Karpas-422 (cell line): Measurements from ENCODE around the gene CHST1. TPM values are rescaled to one million over a fixed set of nuclear protein-coding genes. Genes with fewer than 3 reads are reported as not detected.

Source experiments
- DNase-seq: peaks from one replicate; pipeline ENCODE4 v3.0.0-alpha.2; 2015
- H2AFZ ChIP-seq: fragments of 200-600 bp; sonication (generic); 2 replicates; pipeline ENCODE4 v1.6.1; 2014; ENCODE audit warnings: antibody characterized with exemption, low read length, mixed read lengths
- H3K27ac ChIP-seq: fragments of 200-600 bp; sonication (generic); 2 replicates; pipeline ENCODE4 v1.5.1; 2014; ENCODE audit warnings: mild to moderate bottlenecking, low read length, moderate library complexity
- H3K27me3 ChIP-seq: fragments of 200-600 bp; sonication (generic); 2 replicates; pipeline ENCODE4 v1.6.1; 2014; ENCODE audit warnings: low read length, mixed read lengths
- H3K36me3 ChIP-seq: fragments of 200-600 bp; sonication (generic); 2 replicates; pipeline ENCODE4 v1.6.1; 2014; ENCODE audit warnings: low read length, mixed read lengths; ENCODE audit not compliant: insufficient read depth
- H3K4me1 ChIP-seq: fragments of 200-600 bp; sonication (generic); 2 replicates; pipeline ENCODE4 v1.6.1; 2014; ENCODE audit warnings: mild to moderate bottlenecking, low read length, mixed read lengths
- H3K4me2 ChIP-seq: fragments of 200-600 bp; sonication (generic); 2 replicates; pipeline ENCODE4 v1.6.1; 2014; ENCODE audit warnings: low read length, low read depth, mild to moderate bottlenecking; ENCODE audit not compliant: poor library complexity, severe bottlenecking
- H3K4me3 ChIP-seq: fragments of 200-600 bp; sonication (generic); 2 replicates; pipeline ENCODE4 v1.5.1; 2014; ENCODE audit warnings: mild to moderate bottlenecking, antibody characterized with exemption, low read length, mixed read lengths
- H3K79me2 ChIP-seq: fragments of 200-600 bp; sonication (generic); 2 replicates; pipeline ENCODE4 v1.6.1; 2014; ENCODE audit warnings: mild to moderate bottlenecking, low read length, mixed read lengths
- H3K9ac ChIP-seq: fragments of 200-600 bp; sonication (generic); 2 replicates; pipeline ENCODE4 v1.6.0; 2014; ENCODE audit warnings: low read length
- H3K9me2 ChIP-seq: fragments of 200-600 bp; sonication (generic), shearing (Covaris generic); replicated peaks from 2 replicates; pipeline ENCODE4 v1.6.0; 2014; ENCODE audit warnings: mild to moderate bottlenecking, low read length, moderate library complexity; ENCODE audit not compliant: insufficient read depth
- H3K9me3 ChIP-seq: fragments of 300-700, 200-600 bp; sonication (generic); 2 replicates; pipeline ENCODE4 v1.6.1; 2014; ENCODE audit warnings: low read length, mixed read lengths
- H4K20me1 ChIP-seq: fragments of 200-600 bp; sonication (generic); 2 replicates; pipeline ENCODE4 v1.6.1; 2014; ENCODE audit warnings: mild to moderate bottlenecking, antibody characterized with exemption, low read length, low read depth; ENCODE audit not compliant: insufficient read depth
- total RNA-seq: library from RNA; depleted of rRNA; stranded (reverse); fragments of >200 nt; shearing (Covaris generic); gene quantifications from 2 replicates; pipeline ENCODE4 v1.2.3, GENCODE V29; 2014; ENCODE audit warnings: low replicate concordance; rRNA removed

The CHST1 gene, protein sequence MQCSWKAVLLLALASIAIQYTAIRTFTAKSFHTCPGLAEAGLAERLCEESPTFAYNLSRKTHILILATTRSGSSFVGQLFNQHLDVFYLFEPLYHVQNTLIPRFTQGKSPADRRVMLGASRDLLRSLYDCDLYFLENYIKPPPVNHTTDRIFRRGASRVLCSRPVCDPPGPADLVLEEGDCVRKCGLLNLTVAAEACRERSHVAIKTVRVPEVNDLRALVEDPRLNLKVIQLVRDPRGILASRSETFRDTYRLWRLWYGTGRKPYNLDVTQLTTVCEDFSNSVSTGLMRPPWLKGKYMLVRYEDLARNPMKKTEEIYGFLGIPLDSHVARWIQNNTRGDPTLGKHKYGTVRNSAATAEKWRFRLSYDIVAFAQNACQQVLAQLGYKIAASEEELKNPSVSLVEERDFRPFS
- 0.25 TPM in 1 of 2 replicates, not detected in the other for total RNA-seq

DNA sequence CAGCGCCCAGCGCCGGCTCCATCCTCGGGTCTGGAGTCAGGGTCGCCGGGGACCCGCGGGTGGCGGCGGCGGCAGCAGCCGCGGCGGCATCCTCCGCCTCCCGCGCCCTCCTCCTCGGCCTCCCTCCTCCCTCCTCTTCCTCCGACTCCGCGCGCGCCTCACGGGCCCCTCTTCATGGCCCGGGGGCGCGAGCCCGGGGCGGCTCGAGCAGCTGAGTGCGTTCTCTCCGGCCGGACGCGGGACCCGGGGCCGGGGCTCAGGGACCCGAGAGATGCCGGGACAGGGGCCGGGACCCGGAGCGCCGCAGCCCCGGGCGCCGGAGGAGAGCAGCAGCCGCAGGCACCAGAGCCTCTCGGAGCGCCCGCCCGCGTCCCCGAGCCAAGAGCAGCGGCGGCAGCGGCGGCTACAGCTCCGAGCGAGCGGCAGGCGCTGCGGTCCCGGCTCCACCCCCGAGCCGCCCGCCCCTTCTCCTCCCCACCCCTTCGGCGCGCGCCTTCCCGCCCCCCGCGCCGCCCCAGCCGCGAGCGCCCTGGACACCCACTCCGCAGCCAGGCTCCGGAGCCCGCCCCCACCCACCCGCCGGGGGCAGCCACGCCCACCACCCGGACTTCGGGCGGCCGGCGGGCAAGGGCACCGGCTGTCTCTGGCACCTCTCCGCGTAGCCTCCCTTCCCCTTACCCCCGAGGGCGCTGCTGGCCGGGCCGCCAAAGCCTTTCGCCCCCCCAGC, at the start of gene CHST1:
TSS of gene CHST1 (minus strand) at position 417 of the 727 bp plus-strand sequence. CDS start 14,699 bp downstream, outside the sequence.
- Histone ChIP-seq H3K4me3 (no peak within 1 kb of the TSS), H4K20me1 (no peaks in the 10 kb centered on the region), H3K27me3 (no peaks in the 10 kb centered on the region), H3K9ac (no peak within 1 kb of the TSS), H3K79me2 (no peaks in the 10 kb centered on the region), H3K9me3 (no peaks in the 10 kb centered on the region), H2AFZ (no peak within 1 kb of the TSS), H3K36me3 (no peaks in the 10 kb centered on the region), H3K4me2 (peak within 1 kb of the TSS; percentile 38), H3K4me1 (no peaks in the 10 kb centered on the region), H3K9me2 (no peaks in the 10 kb centered on the region), H3K27ac (no peak within 1 kb of the TSS)
- DNase-seq = no peak

DNA sequence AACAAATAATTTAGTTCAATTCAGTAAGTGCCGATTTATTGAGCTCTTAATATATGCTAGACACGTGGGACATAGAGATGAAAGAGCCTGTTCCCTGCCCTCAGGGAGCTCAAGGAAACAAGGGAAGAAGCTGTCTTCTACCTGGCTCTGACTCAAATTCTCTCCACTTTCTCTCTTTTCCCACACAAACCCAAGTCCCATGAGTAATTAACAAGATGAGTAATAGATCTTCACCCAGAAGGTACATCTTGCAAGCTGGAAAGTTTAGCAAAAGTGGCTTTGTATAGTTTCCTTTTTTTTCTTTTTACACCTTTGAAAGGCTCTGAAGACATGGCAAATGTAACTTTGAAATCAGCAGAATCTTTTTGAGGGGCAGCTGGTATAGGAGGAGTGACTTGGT, 48.2 kb upstream of the CHST1 start:
- Histone ChIP-seq H3K36me3 (no peaks in the 10 kb centered on the region), H4K20me1 (no peaks in the 10 kb centered on the region), H3K4me3 (no peak overlapping the region), H3K9ac (no peak overlapping the region), H3K27me3 (no peaks in the 10 kb centered on the region), H3K9me2 (no peaks in the 10 kb centered on the region), H3K27ac (no peak overlapping the region), H3K9me3 (no peaks in the 10 kb centered on the region), H2AFZ (no peak overlapping the region), H3K4me2 (no peak overlapping the region), H3K79me2 (no peaks in the 10 kb centered on the region), H3K4me1 (no peaks in the 10 kb centered on the region)
- no peak for DNase-seq

DNA sequence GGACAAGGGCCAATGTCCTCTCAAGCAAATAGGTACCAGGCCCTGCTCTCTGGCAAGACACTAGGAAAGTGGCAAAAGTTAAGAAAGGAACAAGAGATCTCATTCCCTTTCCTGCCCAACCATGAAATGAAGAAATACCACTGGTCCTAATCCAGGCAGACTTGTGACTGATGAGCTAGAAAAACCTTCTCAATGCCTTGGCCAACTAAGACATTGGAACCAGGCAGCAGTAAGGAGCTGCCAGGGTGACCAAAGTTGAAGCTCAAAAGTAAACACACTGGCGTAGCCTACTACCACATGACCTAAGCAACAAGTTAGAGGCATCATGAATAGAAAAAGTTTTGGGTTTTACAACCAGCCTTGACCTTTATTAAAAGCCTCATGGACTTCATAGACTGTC, 45.1 kb upstream of the CHST1 start:
- H3K9ac ChIP-seq = no peak overlapping the region
- H3K4me2 ChIP-seq = no peak overlapping the region
- no peaks in the 10 kb centered on the region for H4K20me1 ChIP-seq
- no peaks in the 10 kb centered on the region for H3K27me3 ChIP-seq
- H3K4me3 ChIP-seq = no peak overlapping the region
- no peaks in the 10 kb centered on the region for H3K9me2 ChIP-seq
- DNase-seq = no peak
- no peaks in the 10 kb centered on the region for H3K4me1 ChIP-seq
- no peak overlapping the region for H3K27ac ChIP-seq
- no peak overlapping the region for H2AFZ ChIP-seq
- no peaks in the 10 kb centered on the region for H3K9me3 ChIP-seq
- no peaks in the 10 kb centered on the region for H3K79me2 ChIP-seq
- no peaks in the 10 kb centered on the region for H3K36me3 ChIP-seq

DNA sequence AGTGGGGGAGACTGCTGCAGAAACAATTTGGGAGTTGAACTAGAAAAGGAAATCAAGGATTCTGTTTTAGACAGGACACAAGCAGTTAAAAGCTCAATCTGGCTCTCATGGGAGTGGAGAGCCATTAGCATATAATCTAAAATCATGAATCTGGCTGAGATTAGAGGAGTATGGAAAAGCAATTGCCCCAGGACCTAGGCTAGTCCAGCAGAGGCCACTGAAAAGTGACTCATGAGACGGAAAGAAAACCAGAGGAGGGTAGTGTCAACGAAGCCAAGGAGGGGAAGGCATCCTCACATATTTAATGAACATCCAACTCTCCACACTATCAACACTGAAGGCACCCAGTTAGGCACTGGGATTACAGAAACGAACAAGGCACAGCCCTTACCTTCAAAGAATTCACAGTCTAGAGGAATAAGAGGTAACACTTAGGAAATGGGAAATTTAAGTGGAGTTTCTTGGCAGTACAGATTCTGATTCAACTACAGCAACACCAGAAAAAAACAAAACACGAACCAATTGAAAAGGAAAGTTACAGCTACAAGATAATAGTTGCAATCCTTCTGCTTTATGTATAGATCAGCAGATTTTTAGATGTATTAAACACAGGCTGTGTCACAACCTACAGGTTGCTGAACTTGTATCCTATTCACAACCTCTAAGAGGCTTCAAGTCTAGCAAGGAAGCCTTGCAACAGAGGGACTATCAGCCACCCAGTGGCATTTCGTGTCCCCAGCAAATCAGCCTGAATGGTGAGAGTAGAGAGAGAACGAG, 43.7 kb upstream of the CHST1 start:
- no peak overlapping the region for H3K9ac ChIP-seq
- H3K27ac ChIP-seq = no peak overlapping the region
- H3K4me2 ChIP-seq = no peak overlapping the region
- H3K79me2 ChIP-seq = no peaks in the 10 kb centered on the region
- DNase-seq = no peak
- H3K9me3 ChIP-seq = no peaks in the 10 kb centered on the region
- no peaks in the 10 kb centered on the region for H3K4me1 ChIP-seq
- no peaks in the 10 kb centered on the region for H4K20me1 ChIP-seq
- H3K9me2 ChIP-seq = no peaks in the 10 kb centered on the region
- H3K4me3 ChIP-seq = no peak overlapping the region
- no peaks in the 10 kb centered on the region for H3K27me3 ChIP-seq
- H2AFZ ChIP-seq = no peak overlapping the region
- H3K36me3 ChIP-seq = no peaks in the 10 kb centered on the region

DNA sequence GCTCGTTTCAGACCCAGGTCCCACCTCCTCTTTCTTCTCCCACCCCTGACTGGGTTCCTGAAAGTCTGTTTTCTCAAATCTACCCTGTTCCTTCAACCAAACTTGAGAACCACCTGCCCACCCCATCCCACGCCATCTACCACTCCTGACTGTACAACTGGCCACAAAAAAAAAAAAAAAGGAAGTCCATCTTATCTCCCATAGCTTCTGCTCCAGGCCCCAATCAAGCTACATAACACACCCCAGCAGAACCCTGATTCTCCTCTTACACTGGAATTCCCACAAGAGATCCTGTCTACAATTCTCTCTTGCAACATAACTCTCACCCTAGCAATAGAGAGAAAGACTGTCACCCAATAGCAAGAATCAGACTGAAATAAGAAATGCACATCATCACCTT, 39.2 kb upstream of the CHST1 start:
- Histone ChIP-seq H3K4me1 (no peaks in the 10 kb centered on the region), H3K79me2 (no peaks in the 10 kb centered on the region), H3K4me2 (no peak overlapping the region), H3K9me2 (no peaks in the 10 kb centered on the region), H3K4me3 (no peak overlapping the region), H3K27me3 (no peaks in the 10 kb centered on the region), H3K9ac (no peak overlapping the region), H3K36me3 (no peaks in the 10 kb centered on the region), H2AFZ (no peak overlapping the region), H4K20me1 (no peaks in the 10 kb centered on the region), H3K9me3 (no peaks in the 10 kb centered on the region), H3K27ac (no peak overlapping the region)
- no peak for DNase-seq

DNA sequence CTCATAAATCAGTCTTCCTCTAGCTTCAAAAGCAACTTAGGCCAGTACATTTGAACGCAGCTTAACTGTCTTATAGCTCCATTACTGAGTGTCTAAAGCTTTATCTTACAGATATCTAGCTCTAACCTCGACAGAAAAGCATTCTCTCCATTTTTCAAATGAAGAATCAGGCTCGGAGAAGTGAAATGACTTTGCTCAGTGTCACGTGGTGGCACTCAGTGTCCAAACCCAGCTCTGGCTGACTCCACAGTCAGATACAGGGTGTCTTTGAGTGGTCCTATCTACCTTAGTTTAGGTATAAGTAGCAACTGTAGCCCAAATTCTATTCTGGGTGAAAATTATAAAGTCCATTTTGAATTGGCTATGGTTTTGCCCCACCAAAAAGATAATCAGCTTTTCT, 38.7 kb upstream of the CHST1 start:
- H2AFZ ChIP-seq = no peak overlapping the region
- no peaks in the 10 kb centered on the region for H3K9me3 ChIP-seq
- H3K9me2 ChIP-seq = no peaks in the 10 kb centered on the region
- H3K4me3 ChIP-seq = no peak overlapping the region
- DNase-seq = no peak
- H3K27ac ChIP-seq = no peak overlapping the region
- no peaks in the 10 kb centered on the region for H3K27me3 ChIP-seq
- no peaks in the 10 kb centered on the region for H3K36me3 ChIP-seq
- no peaks in the 10 kb centered on the region for H4K20me1 ChIP-seq
- no peaks in the 10 kb centered on the region for H3K79me2 ChIP-seq
- H3K4me2 ChIP-seq = no peak overlapping the region
- H3K9ac ChIP-seq = no peak overlapping the region
- H3K4me1 ChIP-seq = no peaks in the 10 kb centered on the region

DNA sequence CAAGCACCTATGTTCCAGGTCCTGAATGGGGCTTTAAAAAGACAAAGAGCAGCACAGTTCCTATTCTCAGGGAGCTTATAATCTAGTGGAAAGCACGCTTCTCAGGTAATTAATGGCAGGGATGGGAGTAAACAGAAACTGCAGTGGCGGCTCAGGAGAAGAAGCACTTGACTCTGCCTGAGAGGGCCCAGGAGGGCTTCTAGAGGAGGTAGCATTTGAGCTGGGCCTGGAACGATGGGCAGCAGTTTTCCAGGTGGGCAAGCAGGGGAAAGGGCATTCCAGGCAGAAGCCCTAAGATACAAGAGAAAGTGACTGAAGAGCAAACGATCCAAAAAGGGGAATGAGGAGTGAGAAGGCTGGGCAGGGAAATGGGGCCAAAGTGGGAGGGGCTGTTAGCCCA, 37.1 kb upstream of the CHST1 start:
- H3K9me3 ChIP-seq = no peaks in the 10 kb centered on the region
- H3K27me3 ChIP-seq = no peaks in the 10 kb centered on the region
- H3K36me3 ChIP-seq = no peaks in the 10 kb centered on the region
- no peaks in the 10 kb centered on the region for H3K4me1 ChIP-seq
- no peak overlapping the region for H3K27ac ChIP-seq
- no peak overlapping the region for H3K4me3 ChIP-seq
- no peak overlapping the region for H3K9ac ChIP-seq
- H3K4me2 ChIP-seq = no peak overlapping the region
- H3K9me2 ChIP-seq = no peaks in the 10 kb centered on the region
- DNase-seq = no peak
- H2AFZ ChIP-seq = no peak overlapping the region
- no peaks in the 10 kb centered on the region for H4K20me1 ChIP-seq
- no peaks in the 10 kb centered on the region for H3K79me2 ChIP-seq
